Astrocyte of the cerebellum (primary cell): ENCODE measurements around the gene IREB2.
"Not testable (repeated sequence)": the region's sequence is repeated elsewhere in the genome, so short reads cannot be mapped to it uniquely, and the experiment has no call there.

Source experiments
- DNase-seq: peaks from one replicate; pipeline ENCODE4 v3.0.0-alpha.2; 2011; ENCODE audit warnings: low read depth
- H3K4me3 ChIP-seq: 2 replicates; pipeline ENCODE4 v1.5.1; 2011; ENCODE audit warnings: mild to moderate bottlenecking, low read depth, low read length, moderate library complexity
- CTCF ChIP-seq: IDR thresholded peaks from 2 replicates; pipeline ENCODE4 v1.5.1; 2012; ENCODE audit warnings: low read length, low read depth, moderate library complexity, mild to moderate bottlenecking; ENCODE audit errors: missing control alignments
- in situ Hi-C: cut with HindIII; loops from 2 replicates; pipeline ENCODE4 v1.10.0; 2017; ENCODE audit warnings: low sequenced_read_pairs

Gene IREB2

GRCh38 chr15:78536134-78536533 lies 98.1 kb downstream of the IREB2 start:
- DNase-seq = no peak
- no peak overlapping the region for H3K4me3 ChIP-seq
- TF ChIP-seq CTCF = no peak
- in situ Hi-C loops = no loop called here

- in situ Hi-C loops = no loop called here
- H3K4me3 ChIP-seq = no peak overlapping the region
- DNase-seq = no peak
- TF ChIP-seq CTCF = no peak
These were observed 99.4 kb downstream of the IREB2 start for GRCh38 chr15:78537266-78537905.

GRCh38 chr15:78538358-78538757 lies 100.3 kb downstream of the IREB2 start:
- DNase-seq = no peak
- H3K4me3 ChIP-seq = no peak overlapping the region
- in situ Hi-C loops = no loop called here
- no peak for TF ChIP-seq CTCF

- in situ Hi-C loops, DNase-seq: not testable (repeated sequence)
- peak overlapping the region; percentile 94 for H3K4me3 ChIP-seq
These were observed 101.6 kb downstream of the IREB2 start for GRCh38 chr15:78539464-78540140.

- in situ Hi-C loops = no loop called here
- DNase-seq = peak; percentile 51
- H3K4me3 ChIP-seq = peak within 1 kb of the TSS; percentile 94
- no peak for TF ChIP-seq CTCF
These were observed 102.3 kb downstream of the IREB2 start, which contains the start of gene PSMA4 for GRCh38 chr15:78540141-78540870. PSMA4 (plus strand) TSS chr15:78540444; CDS start chr15:78541928, 1,484 bp downstream.

- peak overlapping the region; percentile 94 for H3K4me3 ChIP-seq
- in situ Hi-C loops = no loop called here
- TF ChIP-seq CTCF = no peak
- DNase-seq = no peak
These were observed 103.1 kb downstream of the IREB2 start for GRCh38 chr15:78540871-78541743.
